T-helper 2 cell treated with Interferon-gamma antibody and Interleukin-4, amounts not matched to agents 100 ng/mL and 5 ng/mL, for 36 hours (primary cell): ENCODE data around the gene NDUFS6. TPM values are rescaled to one million over a fixed set of nuclear protein-coding genes. Genes with fewer than 3 reads are reported as not detected.
"Not testable (repeated sequence)": the region's sequence is repeated elsewhere in the genome, so short reads cannot be mapped to it uniquely, and the experiment has no call there.

ENCODE experiments used
- intact Hi-C: fragments of 100-400 bp; cut with micrococcal nuclease; formaldehyde crosslinking; loops from one replicate; pipeline ENCODE4 v1.15.1; 2023
- total RNA-seq: library from RNA; stranded (reverse); gene quantifications from 2 replicates; pipeline ENCODE4 v1.2.3, GENCODE V29; 2022

NDUFS6 gene
- total RNA-seq, 1 donor from 2014 or later, result 35.3 TPM

- intact Hi-C loops, result no loop called here
Observed at GRCh38 chr5:1814183-1815020, 13.2 kb downstream of the NDUFS6 start.

- intact Hi-C loops, result no loop called here
Observed at GRCh38 chr5:1815071-1815786, 14.0 kb downstream of the NDUFS6 start.

GRCh38 chr5:1815881-1816292 lies 14.7 kb downstream of the NDUFS6 start:
- intact Hi-C loops, result no loop called here

GRCh38 chr5:1816495-1817089 lies 15.4 kb downstream of the NDUFS6 start:
- intact Hi-C loops, result not testable (repeated sequence)

GRCh38 chr5:1817261-1818043 lies 16.2 kb downstream of the NDUFS6 start:
- intact Hi-C loops, result no loop called here

- intact Hi-C loops, result no loop called here
Observed at GRCh38 chr5:1818784-1819183, 17.6 kb downstream of the NDUFS6 start.

GRCh38 chr5:1819458-1819857 lies 18.3 kb downstream of the NDUFS6 start:
- intact Hi-C loops, result no loop called here

GRCh38 chr5:1820381-1820780 lies 19.2 kb downstream of the NDUFS6 start:
- intact Hi-C loops, result no loop called here

- intact Hi-C loops, result no loop called here
Observed at GRCh38 chr5:1820926-1821325, 19.7 kb downstream of the NDUFS6 start.

- intact Hi-C loops, result no loop called here
Observed at GRCh38 chr5:1821862-1822261, 20.7 kb downstream of the NDUFS6 start.

GRCh38 chr5:1823381-1824034 lies 22.3 kb downstream of the NDUFS6 start:
- intact Hi-C loops, result no loop called here

GRCh38 chr5:1824109-1824821 lies 23.1 kb downstream of the NDUFS6 start:
- intact Hi-C loops, result no loop called here

GRCh38 chr5:1824903-1825841 lies 24.0 kb downstream of the NDUFS6 start:
- intact Hi-C loops, result no loop called here

- intact Hi-C loops, result no loop called here
Observed at GRCh38 chr5:1826235-1826980, 25.2 kb downstream of the NDUFS6 start.

- intact Hi-C loops, result no loop called here
Observed at GRCh38 chr5:1827025-1827885, 26.0 kb downstream of the NDUFS6 start.

GRCh38 chr5:1827886-1828397 lies 26.7 kb downstream of the NDUFS6 start:
- intact Hi-C loops, result no loop called here

GRCh38 chr5:1830571-1831228 lies 29.5 kb downstream of the NDUFS6 start:
- intact Hi-C loops, result no loop called here
